Endothelial cell of umbilical vein (primary cell): Measurements from ENCODE around the gene WIF1.

Experiments
- CTCF ChIP-seq, 2 donors: IDR thresholded peaks; 1 replicate in 1 of 2; 2 replicates in 1 of 2; pipeline ENCODE4 v1.5.1; 2011; ENCODE audit warnings: low read length in 2 of 2, mild to moderate bottlenecking in 2 of 2, moderate library complexity in 2 of 2, control low read depth in 1 of 2, inconsistent platforms in 1 of 2, low read depth in 1 of 2; ENCODE audit not compliant: insufficient read depth in 1 of 2; ENCODE audit errors: extremely low read depth in 1 of 2
- MYC ChIP-seq: IDR thresholded peaks from one replicate; pipeline ENCODE4 v1.6.1; 2011; ENCODE audit warnings: mild to moderate bottlenecking, low read depth, low read length
- POLR2AphosphoS5 ChIP-seq: IDR thresholded peaks from 2 replicates; pipeline ENCODE4 v1.6.1; 2012; ENCODE audit warnings: low read depth, mild to moderate bottlenecking, control low read depth, low read length, moderate library complexity; ENCODE audit not compliant: insufficient read depth

- TF ChIP-seq POLR2AphosphoS5 (no peak), CTCF (IDR thresholded peaks at IDR 0.05; ENCODE audit: extremely low read depth in 1 of 2, insufficient read depth in 1 of 2, low read depth in 1 of 2, low read length in 2 of 2) (no peak), MYC (no peak)
These were observed 46.2 kb downstream of the WIF1 start for GRCh38 chr12:65074932-65075331.
